Mesothelial cell of epicardium (in vitro differentiated cells): Measurements from ENCODE around the gene OR51A7. TPM values are rescaled to one million over a fixed set of nuclear protein-coding genes. Genes with fewer than 3 reads are reported as not detected.

Source experiments
- DNase-seq, 2 experiments: peaks; one replicate each; pipeline ENCODE4 v3.0.0; 2021; ENCODE audit warnings: low spot score in 2 of 2; ENCODE audit not compliant: unreplicated experiment in 2 of 2
- H3K27ac Mint-ChIP-seq: 2 replicates; pipeline ENCODE4 v1.8.0; 2021; ENCODE audit warnings: mixed read lengths
- H3K27me3 Mint-ChIP-seq: 2 replicates; pipeline ENCODE4 v1.8.0; 2021; ENCODE audit warnings: low read depth, mixed read lengths
- H3K36me3 Mint-ChIP-seq: 2 replicates; pipeline ENCODE4 v1.8.0; 2021; ENCODE audit warnings: mixed read lengths
- H3K4me1 Mint-ChIP-seq: 2 replicates; pipeline ENCODE4 v1.8.0; 2021; ENCODE audit warnings: mixed read lengths
- H3K4me3 Mint-ChIP-seq: 2 replicates; pipeline ENCODE4 v1.8.0; 2021; ENCODE audit warnings: mild to moderate bottlenecking, moderate library complexity, mixed read lengths
- H3K9me3 Mint-ChIP-seq: 2 replicates; pipeline ENCODE4 v1.8.0; 2021; ENCODE audit warnings: mixed read lengths
- CTCF ChIP-seq: fragments of 200-600 bp; sonication (generic); IDR thresholded peaks from one replicate; pipeline ENCODE4 v1.5.0; 2021; ENCODE audit warnings: antibody characterized with exemption; ENCODE audit not compliant: unreplicated experiment
- total RNA-seq: library from RNA; stranded (reverse); gene quantifications from 3 replicates; pipeline ENCODE4 v1.2.1, GENCODE V29; 2021

Gene OR51A7
- total RNA-seq, 1 donor from 2014 or later: not detected

- Mint-ChIP-seq H3K27me3 (no peaks in the 10 kb centered on the region), H3K4me1 (no peaks in the 10 kb centered on the region), H3K36me3 (no peaks in the 10 kb centered on the region), H3K9me3 (no peaks in the 10 kb centered on the region), H3K4me3 (no peak overlapping the region), H3K27ac (no peak overlapping the region)
- TF ChIP-seq CTCF: no peak
- no peak for DNase-seq
Observed at GRCh38 chr11:4890279-4890678, 13.3 kb upstream of the OR51A7 start.

- H3K27me3 Mint-ChIP-seq: peaks cover 4% of the 10 kb centered on the region
- no peak for DNase-seq
- H3K27ac Mint-ChIP-seq: no peak overlapping the region
- no peaks in the 10 kb centered on the region for H3K4me1 Mint-ChIP-seq
- H3K36me3 Mint-ChIP-seq: no peaks in the 10 kb centered on the region
- TF ChIP-seq CTCF: peak; percentile 21
- no peak overlapping the region for H3K4me3 Mint-ChIP-seq
- no peaks in the 10 kb centered on the region for H3K9me3 Mint-ChIP-seq
Observed at GRCh38 chr11:4891996-4892640, 11.5 kb upstream of the OR51A7 start.

GRCh38 chr11:4916581-4916980, 13.0 kb downstream of the OR51A7 start:
- H3K4me1 Mint-ChIP-seq: no peaks in the 10 kb centered on the region
- no peak overlapping the region for H3K4me3 Mint-ChIP-seq
- no peaks in the 10 kb centered on the region for H3K36me3 Mint-ChIP-seq
- TF ChIP-seq CTCF: no peak
- H3K9me3 Mint-ChIP-seq: no peaks in the 10 kb centered on the region
- H3K27ac Mint-ChIP-seq: no peak overlapping the region
- DNase-seq: no peak
- H3K27me3 Mint-ChIP-seq: peaks cover 12% of the 10 kb centered on the region

- Mint-ChIP-seq H3K27me3 (peaks cover 23% of the 10 kb centered on the region), H3K36me3 (no peaks in the 10 kb centered on the region), H3K4me3 (no peak within 1 kb of the TSS), H3K27ac (no peak within 1 kb of the TSS), H3K4me1 (no peaks in the 10 kb centered on the region), H3K9me3 (no peaks in the 10 kb centered on the region)
- TF ChIP-seq CTCF: no peak
- no peak for DNase-seq
Observed at GRCh38 chr11:4919250-4919649, 15.7 kb downstream of the OR51A7 start, which contains the start of gene OR51G2. TSS of gene OR51G2 (minus strand) at chr11:4919350. CDS start at chr11:4915663, 3,687 bp downstream.

- no peaks in the 10 kb centered on the region for H3K4me1 Mint-ChIP-seq
- H3K36me3 Mint-ChIP-seq: no peaks in the 10 kb centered on the region
- H3K9me3 Mint-ChIP-seq: no peaks in the 10 kb centered on the region
- H3K4me3 Mint-ChIP-seq: no peak overlapping the region
- H3K27ac Mint-ChIP-seq: no peak overlapping the region
- peaks cover 26% of the 10 kb centered on the region for H3K27me3 Mint-ChIP-seq
- TF ChIP-seq CTCF: no peak
- DNase-seq: no peak
Observed at GRCh38 chr11:4921796-4922195, 18.2 kb downstream of the OR51A7 start.
